ENCODE results near the gene NCK2. TPM values are rescaled to one million over a fixed set of nuclear protein-coding genes. Genes with fewer than 3 reads are reported as not detected.

Gene NCK2
- total and polyA plus RNA-seq, 2 of the 13 experiments (the other 11 are each of a cell fraction or from before 2014, with no cell fraction given): 14.8 to 23.5 TPM

DNA sequence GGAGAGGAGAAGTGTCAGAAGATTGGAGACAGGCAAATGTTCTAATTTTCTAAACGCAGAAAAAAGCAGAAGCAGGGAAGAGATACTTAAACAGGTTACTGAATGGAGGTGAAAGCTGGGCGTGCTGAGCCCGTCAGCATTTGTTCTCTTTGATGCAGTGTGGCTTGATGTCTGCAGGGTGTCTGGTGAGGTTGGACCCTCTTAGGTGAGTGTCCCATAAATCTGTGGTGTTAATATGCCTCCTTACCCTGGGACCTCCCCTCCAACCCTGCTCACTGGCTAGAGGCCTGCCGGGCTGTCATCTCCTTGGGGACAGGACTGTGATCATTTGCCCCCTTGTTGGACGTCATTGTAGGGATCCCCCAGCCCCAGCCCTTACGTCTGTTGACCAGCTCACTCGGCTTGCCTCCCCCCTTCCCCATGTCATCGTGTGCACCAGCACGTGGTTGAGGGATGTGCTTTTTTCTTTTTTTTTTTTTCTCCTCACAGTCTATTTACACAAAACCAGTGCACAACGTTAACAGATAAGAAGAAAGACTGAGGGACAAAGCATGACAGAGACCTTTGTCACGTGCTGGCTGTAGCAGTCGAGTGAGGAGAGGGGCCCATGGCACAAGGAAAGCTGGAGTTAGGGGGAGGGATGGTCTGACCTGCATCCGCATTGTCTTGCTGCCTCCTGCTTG is 56.4 kb downstream of the NCK2 start (continued):
- 0 out of 2 replicates have a peak, but pooled peaks have one; percentile 26 for TF ChIP-seq HINFP (CRISPR knock-in tag; IDR thresholded peaks at IDR 0.05; ENCODE audit: low read depth)
- no peak for TF ChIP-seq FOXA1 (IDR thresholded peaks at IDR 0.05)
- TF ChIP-seq FOXA1 (CRISPR knock-in tag; IDR thresholded peaks at IDR 0.05): peak; percentile 70
- TF ChIP-seq ZNF503 (CRISPR knock-in tag; IDR thresholded peaks at IDR 0.05): no peak
- TF ChIP-seq, protein P1, sequence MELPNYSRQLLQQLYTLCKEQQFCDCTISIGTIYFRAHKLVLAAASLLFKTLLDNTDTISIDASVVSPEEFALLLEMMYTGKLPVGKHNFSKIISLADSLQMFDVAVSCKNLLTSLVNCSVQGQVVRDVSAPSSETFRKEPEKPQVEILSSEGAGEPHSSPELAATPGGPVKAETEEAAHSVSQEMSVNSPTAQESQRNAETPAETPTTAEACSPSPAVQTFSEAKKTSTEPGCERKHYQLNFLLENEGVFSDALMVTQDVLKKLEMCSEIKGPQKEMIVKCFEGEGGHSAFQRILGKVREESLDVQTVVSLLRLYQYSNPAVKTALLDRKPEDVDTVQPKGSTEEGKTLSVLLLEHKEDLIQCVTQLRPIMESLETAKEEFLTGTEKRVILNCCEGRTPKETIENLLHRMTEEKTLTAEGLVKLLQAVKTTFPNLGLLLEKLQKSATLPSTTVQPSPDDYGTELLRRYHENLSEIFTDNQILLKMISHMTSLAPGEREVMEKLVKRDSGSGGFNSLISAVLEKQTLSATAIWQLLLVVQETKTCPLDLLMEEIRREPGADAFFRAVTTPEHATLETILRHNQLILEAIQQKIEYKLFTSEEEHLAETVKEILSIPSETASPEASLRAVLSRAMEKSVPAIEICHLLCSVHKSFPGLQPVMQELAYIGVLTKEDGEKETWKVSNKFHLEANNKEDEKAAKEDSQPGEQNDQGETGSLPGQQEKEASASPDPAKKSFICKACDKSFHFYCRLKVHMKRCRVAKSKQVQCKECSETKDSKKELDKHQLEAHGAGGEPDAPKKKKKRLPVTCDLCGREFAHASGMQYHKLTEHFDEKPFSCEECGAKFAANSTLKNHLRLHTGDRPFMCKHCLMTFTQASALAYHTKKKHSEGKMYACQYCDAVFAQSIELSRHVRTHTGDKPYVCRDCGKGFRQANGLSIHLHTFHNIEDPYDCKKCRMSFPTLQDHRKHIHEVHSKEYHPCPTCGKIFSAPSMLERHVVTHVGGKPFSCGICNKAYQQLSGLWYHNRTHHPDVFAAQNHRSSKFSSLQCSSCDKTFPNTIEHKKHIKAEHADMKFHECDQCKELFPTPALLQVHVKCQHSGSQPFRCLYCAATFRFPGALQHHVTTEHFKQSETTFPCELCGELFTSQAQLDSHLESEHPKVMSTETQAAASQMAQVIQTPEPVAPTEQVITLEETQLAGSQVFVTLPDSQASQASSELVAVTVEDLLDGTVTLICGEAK (IDR thresholded peaks at IDR 0.05): no peak
- TF ChIP-seq, protein P1 (CRISPR knock-in tag; IDR thresholded peaks at IDR 0.05): peak; percentile 72; the same call in 1 of the 2 replicates
- no peak for TF ChIP-seq NFE2L1 (CRISPR knock-in tag; IDR thresholded peaks at IDR 0.05; ENCODE audit: borderline replicate concordance)
- TF ChIP-seq, protein P2, sequence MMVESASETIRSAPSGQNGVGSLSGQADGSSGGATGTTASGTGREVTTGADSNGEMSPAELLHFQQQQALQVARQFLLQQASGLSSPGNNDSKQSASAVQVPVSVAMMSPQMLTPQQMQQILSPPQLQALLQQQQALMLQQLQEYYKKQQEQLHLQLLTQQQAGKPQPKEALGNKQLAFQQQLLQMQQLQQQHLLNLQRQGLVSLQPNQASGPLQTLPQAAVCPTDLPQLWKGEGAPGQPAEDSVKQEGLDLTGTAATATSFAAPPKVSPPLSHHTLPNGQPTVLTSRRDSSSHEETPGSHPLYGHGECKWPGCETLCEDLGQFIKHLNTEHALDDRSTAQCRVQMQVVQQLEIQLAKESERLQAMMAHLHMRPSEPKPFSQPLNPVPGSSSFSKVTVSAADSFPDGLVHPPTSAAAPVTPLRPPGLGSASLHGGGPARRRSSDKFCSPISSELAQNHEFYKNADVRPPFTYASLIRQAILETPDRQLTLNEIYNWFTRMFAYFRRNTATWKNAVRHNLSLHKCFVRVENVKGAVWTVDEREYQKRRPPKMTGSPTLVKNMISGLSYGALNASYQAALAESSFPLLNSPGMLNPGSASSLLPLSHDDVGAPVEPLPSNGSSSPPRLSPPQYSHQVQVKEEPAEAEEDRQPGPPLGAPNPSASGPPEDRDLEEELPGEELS (CRISPR knock-in tag; IDR thresholded peaks at IDR 0.05): peak; percentile 53; the same call in 1 of the 2 replicates
- TF ChIP-seq, protein P3, sequence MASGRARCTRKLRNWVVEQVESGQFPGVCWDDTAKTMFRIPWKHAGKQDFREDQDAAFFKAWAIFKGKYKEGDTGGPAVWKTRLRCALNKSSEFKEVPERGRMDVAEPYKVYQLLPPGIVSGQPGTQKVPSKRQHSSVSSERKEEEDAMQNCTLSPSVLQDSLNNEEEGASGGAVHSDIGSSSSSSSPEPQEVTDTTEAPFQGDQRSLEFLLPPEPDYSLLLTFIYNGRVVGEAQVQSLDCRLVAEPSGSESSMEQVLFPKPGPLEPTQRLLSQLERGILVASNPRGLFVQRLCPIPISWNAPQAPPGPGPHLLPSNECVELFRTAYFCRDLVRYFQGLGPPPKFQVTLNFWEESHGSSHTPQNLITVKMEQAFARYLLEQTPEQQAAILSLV (CRISPR knock-in tag; IDR thresholded peaks at IDR 0.05; ENCODE audit: borderline replicate concordance): no peak
- peak; percentile 59 for TF ChIP-seq MNT (IDR thresholded peaks at IDR 0.05)
- 0 out of 2 replicates have a peak, but pooled peaks have one; percentile 54 for TF ChIP-seq HDAC2 (CRISPR knock-in tag; IDR thresholded peaks at IDR 0.05)

Measured in HepG2 (cell line).